NCI-H187 treated with DMSO at 0.1 percent for 48 hours (cell line): Measurements from ENCODE around the gene HOXD11.

ENCODE experiments used
- DNase-seq: peaks from one replicate; lab custom pipeline; 2025; lab: John Stamatoyannopoulos, UW

Gene HOXD11

DNA sequence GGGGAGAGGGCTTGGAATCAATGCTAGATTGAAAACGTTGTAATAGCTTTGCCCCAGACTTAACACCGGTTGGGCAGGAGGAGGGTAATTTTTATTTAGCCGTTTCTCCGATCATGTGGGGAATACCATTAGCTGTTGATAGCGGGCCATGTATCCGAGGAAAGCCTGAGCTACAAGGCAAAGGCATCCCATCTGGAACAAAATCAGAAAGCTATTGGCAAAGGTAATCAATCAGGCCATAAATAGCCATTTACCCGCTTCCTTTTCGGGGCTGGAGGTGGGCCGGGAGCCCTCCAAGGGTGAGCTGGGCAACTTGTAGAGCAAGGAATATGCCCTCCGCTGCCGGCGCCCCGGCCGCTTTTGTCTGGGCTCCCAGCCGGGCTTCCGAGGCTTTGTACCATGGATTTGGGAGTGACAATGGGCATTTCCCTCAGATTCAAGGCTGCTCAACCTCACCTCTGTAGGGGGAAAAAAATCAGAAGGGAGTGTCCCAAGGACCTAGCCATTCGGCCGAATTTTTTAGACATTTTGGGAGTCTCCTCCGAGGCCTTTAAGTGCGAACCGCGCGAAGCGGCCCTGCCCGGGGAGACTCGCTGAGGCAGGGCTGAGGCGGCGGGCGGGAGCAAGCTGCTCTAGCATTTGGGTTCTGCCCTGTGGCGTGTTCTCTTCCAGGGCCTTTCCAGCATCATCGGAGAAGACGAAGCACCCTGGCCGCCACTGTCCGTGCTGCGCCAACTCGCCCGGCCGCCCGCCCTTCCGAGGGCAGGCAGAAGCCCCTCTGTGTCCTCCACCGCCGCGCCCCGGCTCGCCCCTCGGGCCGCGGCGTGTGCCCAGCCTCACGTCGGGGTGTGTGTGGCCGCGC is 14.3 kb downstream of the HOXD11 start:
- DNase-seq, result no peak

GRCh38 chr2:176122052-176122682 is 15.1 kb downstream of the HOXD11 start:
- no peak for DNase-seq

DNA sequence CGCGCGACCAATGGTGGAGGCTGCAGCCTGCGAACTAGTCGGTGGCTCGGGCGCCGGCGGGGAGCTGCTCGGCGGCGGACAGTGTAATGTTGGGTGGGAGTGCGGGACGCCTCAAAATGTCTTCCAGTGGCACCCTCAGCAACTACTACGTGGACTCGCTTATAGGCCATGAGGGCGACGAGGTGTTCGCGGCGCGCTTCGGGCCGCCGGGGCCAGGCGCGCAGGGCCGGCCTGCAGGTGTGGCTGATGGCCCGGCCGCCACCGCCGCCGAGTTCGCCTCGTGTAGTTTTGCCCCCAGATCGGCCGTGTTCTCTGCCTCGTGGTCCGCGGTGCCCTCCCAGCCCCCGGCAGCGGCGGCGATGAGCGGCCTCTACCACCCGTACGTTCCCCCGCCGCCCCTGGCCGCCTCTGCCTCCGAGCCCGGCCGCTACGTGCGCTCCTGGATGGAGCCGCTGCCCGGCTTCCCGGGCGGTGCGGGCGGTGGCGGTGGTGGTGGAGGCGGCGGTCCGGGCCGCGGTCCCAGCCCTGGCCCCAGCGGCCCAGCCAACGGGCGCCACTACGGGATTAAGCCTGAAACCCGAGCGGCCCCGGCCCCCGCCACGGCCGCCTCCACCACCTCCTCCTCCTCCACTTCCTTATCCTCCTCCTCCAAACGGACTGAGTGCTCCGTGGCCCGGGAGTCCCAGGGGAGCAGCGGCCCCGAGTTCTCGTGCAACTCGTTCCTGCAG is 15.8 kb downstream of the HOXD11 start, which contains the start of gene HOXD9:
Gene HOXD9 (plus strand): TSS at position 37 of the 728 bp plus-strand sequence. CDS start 50 bp downstream, at position 87.
- DNase-seq, result no peak

GRCh38 chr2:176123411-176124109 is 16.5 kb downstream of the HOXD11 start:
- no peak for DNase-seq

DNA sequence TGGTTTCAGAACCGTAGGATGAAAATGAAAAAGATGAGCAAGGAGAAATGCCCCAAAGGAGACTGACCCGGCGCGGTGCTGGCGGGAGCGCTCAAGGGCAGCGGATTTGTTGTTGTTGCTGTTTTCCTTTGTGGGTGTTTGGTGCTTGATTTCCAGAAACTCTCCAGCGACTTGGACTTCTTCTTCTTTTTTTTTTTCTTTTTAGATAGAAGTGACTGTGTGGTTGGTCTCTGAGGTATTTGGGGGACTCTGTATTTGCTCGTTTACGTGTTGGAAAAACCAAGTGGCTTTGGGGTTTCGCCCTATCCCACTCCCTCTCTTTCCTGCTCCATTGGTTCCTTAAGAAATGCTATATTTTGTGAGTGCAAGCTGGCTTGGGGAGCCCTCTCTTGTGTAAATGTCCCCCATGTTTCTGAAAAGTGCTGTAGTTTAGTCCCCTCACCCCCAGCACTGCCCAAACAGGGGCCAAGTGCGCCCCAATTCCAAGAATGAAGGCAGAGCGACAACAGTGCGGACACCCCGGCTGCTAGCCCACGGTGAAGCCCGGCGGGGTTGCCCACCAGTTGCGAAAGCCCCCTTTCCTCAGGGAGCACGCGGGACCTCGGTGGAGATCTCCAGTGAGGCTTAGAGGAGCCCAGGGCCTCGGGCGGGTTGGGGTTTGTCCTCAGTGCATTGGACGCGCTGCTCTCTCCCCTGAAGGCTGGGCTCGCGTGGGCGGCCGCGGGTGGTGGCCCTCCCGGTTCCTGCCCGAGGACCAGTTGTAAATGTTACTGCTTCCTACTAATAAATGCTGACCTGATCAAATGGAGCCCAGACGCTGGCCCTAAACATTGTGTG is 17.2 kb downstream of the HOXD11 start:
- no peak for DNase-seq

DNA sequence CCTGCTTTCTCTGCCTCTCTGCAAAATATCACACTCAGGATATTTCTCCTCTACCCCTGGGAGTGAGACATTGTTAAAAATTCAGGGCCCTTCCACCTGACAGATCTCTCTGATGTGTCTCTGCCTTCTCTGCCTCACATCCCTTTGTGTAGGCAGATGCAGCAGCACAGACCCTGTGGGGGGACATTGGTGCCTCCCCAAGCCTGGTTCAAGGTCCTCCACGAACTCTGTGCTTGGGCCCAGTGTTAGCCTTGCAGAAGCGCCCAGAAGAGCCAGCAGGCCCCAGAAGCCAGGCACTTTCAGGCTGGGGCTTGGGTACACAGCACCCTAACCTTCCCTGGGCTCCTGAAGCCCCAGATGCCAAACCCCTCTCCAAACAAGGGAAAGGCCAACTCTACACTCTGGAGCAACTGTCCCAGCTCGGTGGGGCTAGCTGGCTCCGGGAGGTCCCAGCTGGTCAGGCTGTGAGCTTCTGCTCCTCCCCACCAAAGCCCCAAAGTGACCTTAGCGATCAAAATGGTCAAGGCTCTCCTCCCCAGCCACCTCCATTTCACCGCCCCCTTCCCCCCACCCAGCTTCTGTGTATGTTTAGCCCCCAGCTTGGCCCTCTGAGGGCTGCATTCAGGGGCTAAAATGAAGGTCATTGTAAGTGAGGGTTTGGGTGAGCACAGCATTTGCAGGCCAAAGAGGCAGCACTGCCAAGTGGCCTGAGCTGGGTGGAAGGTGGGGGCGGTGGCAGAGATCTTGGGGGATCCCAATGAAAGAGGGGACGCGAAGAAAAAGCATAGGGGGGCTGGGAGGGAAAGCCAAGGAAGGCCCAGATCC is 18.1 kb downstream of the HOXD11 start:
- no peak for DNase-seq

DNA sequence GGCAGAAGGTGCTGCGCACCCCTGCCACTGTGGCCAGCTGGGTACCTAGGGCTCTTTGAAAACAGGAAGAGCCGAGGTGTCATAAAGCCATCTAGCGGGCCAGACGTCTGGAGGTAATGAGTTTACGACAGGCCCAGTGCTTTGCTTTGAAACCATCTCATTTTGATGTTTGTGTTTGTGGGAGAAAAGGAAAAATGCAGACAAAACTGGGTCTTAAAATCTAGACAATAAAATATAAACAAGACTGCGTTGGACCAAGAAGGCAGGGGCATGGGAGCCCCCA is 18.6 kb downstream of the HOXD11 start:
- DNase-seq, result no peak

- no peak for DNase-seq
Measured at GRCh38 chr2:176126929-176127773, 20.1 kb downstream of the HOXD11 start.

GRCh38 chr2:176127774-176128072 is 20.6 kb downstream of the HOXD11 start:
- no peak for DNase-seq

DNA sequence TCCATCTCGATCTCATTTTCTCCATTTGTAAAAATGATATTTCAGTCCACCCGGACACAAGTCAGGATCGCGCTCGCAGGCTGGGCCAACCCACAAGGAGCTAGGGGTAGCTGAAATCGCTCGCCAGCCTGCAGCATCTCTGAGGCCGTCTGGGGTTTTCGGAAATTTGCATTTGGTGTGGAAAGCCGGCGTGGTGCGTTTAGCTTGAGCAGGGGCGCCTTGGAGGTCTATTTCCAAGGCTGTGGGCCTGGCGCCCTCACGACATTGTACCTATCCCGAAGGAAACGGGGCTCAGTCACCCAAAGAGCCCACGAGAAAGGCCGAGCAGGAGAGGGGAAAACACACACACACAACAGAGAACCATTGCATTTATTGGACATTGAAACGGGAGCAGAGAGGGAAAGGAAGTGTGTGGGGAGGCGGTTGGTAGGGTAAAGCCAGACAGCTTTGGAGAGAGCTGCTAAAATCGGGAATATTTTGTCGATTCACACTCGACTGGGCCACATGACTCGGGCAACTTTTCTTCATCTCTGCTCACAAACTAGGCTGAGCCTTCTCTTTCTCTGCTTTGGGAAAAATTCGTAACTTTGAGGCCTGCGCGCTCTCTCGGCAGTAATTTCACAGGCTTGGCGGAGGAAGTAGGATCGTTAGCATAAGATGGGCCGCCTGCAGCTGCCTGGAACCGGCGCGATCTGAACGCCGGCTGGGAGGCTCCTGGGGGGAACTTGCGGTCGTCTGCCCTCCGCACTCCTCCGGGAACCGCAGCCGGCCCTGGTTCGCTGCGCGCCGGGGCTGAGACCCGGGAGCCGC is 21.3 kb downstream of the HOXD11 start:
- no peak for DNase-seq

GRCh38 chr2:176128982-176129796 is 22.1 kb downstream of the HOXD11 start, which contains the start of gene HOXD8:
Gene HOXD8, plus strand, starts transcription at chr2:176129705. Its CDS starts 662 bp downstream, at chr2:176130367.
- no peak for DNase-seq

DNA sequence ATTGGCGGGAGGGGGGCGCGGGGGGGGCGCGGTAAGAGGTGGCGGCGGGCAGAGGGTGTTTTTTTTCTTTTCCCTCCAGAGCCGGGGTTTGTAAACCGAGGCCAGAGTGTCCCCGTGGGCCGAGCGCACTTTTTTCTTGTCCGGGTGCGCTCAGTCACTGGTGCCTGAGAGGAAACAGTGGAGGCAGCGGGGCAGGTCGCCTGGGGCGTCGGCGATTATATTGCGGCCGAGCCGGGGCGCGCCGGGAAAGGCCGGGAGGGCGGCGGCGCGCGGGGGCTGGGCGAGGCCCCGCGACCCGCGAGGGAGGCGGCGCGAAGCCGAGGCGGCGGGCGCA is 22.7 kb downstream of the HOXD11 start:
- DNase-seq, result no peak

- no peak for DNase-seq
Measured at GRCh38 chr2:176130147-176130956, 23.3 kb downstream of the HOXD11 start.

DNA sequence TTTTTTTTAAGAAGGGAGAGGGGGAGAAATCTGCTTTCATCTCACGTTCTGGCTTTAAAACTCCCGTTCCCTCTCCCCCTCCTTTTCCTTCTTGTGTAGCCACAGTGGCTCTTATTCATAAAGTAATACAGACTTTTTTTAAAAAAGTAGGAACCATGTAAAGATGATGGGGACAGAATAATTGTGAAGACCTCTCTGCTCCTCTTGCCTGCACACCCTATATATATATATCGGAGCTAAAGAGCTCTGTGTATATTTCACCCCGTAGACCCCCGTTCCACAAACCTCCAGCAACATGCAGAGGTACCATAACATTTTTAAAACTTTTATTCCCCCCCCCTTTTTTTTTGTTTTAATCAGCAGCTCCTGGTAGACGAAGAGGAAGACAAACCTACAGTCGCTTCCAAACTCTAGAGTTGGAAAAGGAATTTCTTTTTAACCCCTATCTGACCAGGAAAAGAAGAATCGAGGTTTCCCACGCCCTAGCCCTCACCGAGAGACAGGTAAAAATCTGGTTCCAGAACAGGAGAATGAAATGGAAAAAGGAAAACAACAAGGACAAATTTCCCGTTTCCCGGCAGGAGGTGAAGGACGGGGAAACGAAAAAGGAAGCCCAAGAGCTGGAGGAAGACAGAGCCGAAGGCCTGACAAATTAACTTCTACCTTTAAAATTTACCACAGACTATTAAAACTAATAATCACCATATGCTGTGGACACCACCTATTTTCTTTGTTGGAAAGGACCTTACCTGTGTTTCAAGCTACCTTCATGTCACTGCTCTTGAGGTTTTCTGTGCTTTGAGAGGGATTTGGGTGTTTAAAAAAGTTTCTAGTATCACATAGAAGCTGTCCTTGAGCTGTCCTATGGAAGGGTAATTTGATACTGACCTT is 24.1 kb downstream of the HOXD11 start:
- DNase-seq, result no peak

DNA sequence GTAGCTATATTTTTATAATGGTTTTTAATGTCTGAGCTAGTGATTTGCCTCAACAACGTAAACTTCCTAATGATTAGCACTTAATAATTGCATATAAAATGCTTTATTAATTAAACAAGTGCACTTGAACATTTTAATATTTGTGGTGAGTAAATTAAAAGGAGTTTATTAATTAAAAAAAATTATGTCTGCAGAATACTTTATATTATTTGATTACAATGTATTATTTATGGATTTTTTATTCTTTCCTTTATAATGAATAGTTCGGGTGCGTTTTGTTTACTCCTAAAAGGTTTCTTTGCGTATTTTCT is 24.7 kb downstream of the HOXD11 start:
- no peak for DNase-seq
